Right lung (tissue), 5 donors: Measurements from ENCODE around the gene MIEN1. TPM values are rescaled to one million over a fixed set of nuclear protein-coding genes. Genes with fewer than 3 reads are reported as not detected.
"Not testable (repeated sequence)": the region's sequence is repeated elsewhere in the genome, so short reads cannot be mapped to it uniquely, and the experiment has no call there.

Source experiments
- DNase-seq, 2 donors: peaks; one replicate each; pipeline ENCODE4 v3.0.0-alpha.2; 2013
- polyA plus RNA-seq, 5 donors: library from polyadenylated mRNA; unstranded; fragments of 120-200 nt; gene quantifications; one replicate each; pipeline versions ENCODE4 v1.2.1 to v1.2.3, GENCODE V29; 2013; ENCODE audit warnings: inconsistent platforms in 1 of 5, low replicate concordance in 1 of 5; ENCODE audit not compliant: insufficient read length in 5 of 5, insufficient read depth in 1 of 5

The MIEN1 gene
- polyA plus RNA-seq, 5 donors: 21.1 to 31.3 (median 24.0) TPM

- DNase-seq: no peak
These were observed 13.9 kb upstream of the MIEN1 start for GRCh38 chr17:39744075-39744835.

DNA sequence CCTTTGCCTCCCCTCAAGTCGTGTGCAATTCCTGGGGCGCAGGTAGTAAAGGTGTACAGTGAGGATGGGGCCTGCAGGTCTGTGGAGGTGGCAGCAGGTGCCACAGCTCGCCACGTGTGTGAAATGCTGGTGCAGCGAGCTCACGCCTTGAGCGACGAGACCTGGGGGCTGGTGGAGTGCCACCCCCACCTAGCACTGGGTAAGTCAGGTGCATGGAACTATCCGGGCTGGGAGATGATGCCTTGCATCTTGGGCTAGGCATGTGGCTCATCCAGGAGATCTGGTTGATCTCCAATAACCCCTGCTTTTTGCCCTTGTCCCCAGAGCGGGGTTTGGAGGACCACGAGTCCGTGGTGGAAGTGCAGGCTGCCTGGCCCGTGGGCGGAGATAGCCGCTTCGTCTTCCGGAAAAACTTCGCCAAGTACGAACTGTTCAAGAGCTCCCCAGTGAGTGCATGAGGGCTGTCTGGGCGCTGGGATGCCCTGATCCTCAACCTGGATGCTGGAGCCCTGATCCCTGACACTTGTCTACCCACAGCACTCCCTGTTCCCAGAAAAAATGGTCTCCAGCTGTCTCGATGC is 12.6 kb upstream of the MIEN1 start:
- no peak for DNase-seq

- DNase-seq: no peak
These were observed 12.0 kb upstream of the MIEN1 start for GRCh38 chr17:39742126-39742855.

DNA sequence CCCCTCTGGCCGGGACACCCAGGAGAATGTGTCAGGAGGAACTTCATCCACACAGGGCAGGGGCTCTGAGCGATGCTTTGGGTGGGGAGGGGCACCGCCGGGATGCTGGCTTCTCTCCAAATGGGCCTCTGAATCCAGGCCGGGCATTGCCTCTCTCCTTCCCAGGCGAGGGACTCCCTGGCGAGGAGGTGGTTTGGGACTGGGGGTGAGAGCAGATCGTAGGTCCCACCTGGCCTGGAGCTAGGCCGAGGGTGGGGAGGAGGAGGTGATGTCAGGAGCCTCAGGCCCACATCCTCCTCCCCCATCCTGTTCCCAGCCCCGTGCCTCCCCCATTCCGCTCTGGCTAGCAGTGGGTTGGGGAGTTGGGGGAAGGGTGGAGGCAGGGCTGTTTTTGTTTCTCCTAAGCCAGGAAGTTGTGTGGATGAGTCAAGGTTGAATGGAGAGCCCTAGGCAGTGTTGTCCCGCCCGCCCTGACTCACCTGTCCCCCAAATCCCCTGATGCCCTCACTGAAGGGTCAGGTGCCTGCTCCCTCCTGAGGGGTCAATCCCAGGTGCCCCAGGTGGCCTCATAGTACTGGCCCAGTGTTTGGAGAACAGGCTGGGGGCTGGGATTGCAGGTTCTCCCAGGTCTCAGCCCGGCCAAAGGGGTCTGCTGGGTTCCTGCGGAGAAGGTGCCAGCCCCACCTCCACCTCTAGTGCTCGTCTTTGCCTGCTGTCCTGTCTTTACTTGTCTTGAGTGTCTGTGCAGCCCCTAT is 10.2 kb upstream of the MIEN1 start:
- DNase-seq: no peak

DNA sequence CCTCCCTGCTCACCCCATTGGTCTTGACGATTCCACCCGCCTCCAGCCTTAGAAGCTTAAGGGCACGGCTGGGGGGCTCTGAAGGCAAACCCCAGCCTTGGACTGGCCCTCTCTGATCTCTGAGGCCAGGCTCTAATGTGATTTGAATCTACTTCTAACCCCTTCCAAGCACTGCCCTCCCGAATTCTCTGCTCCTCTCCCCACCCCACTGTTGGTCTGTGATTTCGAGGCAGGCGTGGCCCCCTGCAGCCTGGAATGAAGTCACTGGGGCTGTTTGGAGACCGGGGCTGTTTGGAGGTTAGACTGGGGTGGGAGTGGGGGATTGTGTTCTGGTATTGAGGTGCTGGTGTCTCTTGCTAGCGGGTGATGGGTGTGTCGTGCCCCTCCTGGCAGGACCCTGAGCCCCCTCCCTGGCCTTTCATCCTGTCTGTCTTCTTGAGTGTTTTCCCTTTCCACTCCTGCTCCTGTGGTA is 9.6 kb upstream of the MIEN1 start:
- DNase-seq: no peak

- peak; percentile 59 to 60 for DNase-seq
These were observed 8.9 kb upstream of the MIEN1 start for GRCh38 chr17:39738983-39739884.

- no peak for DNase-seq
These were observed 8.2 kb upstream of the MIEN1 start for GRCh38 chr17:39738568-39738901.

DNA sequence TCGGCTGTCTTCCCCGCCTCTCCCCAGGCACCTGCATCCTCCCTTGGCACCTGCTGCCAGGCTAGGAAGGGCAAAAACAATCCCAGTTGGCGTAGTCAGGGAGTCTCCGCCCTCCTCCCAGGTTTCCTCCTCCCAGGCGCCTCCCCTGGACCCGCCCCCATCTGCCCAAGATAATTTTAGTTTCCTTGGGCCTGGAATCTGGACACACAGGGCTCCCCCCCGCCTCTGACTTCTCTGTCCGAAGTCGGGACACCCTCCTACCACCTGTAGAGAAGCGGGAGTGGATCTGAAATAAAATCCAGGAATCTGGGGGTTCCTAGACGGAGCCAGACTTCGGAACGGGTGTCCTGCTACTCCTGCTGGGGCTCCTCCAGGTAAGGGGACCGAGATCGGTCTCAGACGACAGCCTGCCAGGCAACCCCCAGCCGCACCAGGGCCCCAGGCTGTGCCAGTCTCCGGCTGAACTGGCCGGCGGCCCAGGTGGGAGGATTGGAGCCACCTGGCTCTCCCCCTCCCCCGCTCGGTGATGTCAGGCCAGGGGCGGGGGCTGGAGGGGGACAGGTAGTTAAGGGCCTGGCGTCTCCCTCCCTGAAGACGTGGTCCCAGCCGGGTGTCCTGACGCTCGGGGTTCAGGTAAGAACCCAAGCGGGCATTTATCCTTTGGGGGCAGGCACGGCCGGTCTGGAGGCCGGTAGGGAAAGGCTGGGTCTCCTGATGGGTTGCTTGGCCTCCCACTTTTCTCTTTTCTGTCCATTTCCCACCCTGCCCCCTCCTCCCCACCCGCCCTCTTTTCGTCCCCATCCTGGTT is 7.6 kb upstream of the MIEN1 start, which contains the start of gene GRB7:
Gene GRB7 (plus strand): TSS at position 179 of the 808 bp plus-strand sequence. CDS start 4,364 bp downstream, outside the sequence.
- peak; percentile 40 to 54 for DNase-seq

DNA sequence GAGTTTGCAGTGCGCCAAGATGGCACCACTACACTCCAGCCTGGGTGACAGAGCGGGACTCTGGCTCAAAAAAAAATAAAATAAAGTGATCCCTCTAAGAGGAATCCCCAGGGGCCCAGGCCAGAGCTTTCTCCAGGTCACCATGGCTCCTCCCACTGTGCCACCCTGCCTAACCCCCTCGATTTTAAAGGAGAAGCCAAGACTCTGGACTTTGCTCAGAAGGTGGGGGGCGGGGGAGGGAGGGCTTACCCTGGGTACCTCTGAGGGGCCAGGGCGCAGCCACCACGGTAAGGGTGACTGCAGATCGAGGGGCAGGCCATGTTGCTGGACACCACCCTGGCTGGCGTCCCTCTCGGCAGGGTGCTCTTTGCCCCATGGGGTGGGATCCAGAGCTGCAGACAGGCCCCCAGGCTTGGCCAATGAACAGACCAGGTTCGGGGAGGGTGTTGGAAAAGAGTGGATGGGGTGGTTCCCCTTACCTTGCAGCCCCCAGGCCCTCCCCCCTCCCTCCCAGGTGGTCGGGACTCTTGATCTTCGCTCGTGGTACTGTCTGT is 7.0 kb upstream of the MIEN1 start:
- no peak for DNase-seq

DNA sequence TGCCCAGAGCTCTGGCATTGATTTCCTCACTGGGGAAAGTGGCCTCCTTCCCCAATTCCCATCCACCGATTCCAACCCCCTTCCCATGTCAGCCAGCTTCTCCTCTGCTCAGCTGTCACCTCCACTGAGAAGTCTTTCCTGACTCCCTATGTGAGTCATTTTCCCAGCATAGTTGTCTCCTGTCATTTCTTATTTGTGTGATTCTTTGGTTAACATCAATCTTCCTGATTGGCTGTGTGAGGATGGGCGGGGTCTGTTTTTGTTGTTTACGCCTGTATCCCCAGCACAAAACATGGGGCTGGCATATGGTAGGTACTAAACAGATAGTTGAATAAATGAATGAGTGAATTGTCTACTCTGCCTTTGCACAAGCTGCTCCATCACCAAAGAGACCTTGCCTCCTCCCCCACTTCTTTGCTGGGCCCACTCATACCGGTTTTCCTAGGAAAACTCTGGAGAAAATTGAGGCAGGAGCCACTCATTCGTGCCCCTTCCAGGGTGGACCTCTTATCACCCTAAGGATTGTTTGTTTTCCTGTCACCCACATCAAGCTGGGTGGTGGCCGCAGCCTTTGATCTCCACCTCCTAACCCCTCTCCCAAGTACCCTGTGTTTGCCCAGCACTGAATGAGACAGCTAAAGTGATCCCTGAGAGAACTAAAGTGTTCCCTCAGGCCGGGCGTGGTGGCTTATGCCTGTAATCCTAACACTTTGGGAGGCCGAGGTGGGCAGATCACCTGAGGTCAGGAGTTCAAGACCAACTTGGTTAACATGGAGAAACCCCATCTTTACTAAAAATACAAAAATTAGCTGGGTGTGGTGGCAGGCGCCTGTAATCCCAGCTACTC is 6.2 kb upstream of the MIEN1 start:
- DNase-seq: no peak

DNA sequence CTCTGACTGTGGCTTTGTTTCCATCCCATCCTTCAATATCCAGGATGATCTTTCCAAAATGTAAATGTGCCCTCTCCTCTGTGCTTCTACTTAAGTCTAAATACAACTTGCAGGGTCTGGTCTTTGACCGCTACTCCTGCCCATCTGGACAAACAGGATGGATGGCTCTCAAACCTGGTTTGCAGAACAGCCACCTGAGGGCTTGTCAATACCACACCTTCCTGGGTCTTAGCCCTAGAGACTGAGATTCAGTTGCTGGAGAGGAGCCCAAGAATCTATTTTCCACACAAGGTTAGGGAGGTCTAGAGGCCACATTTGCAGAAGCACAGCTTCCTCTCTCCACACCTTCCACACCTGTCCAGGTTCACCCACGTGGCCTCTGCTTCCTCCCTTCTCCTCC is 5.5 kb upstream of the MIEN1 start:
- DNase-seq: no peak

GRCh38 chr17:39732586-39732985 is 2.3 kb upstream of the MIEN1 start:
- no peak for DNase-seq

DNA sequence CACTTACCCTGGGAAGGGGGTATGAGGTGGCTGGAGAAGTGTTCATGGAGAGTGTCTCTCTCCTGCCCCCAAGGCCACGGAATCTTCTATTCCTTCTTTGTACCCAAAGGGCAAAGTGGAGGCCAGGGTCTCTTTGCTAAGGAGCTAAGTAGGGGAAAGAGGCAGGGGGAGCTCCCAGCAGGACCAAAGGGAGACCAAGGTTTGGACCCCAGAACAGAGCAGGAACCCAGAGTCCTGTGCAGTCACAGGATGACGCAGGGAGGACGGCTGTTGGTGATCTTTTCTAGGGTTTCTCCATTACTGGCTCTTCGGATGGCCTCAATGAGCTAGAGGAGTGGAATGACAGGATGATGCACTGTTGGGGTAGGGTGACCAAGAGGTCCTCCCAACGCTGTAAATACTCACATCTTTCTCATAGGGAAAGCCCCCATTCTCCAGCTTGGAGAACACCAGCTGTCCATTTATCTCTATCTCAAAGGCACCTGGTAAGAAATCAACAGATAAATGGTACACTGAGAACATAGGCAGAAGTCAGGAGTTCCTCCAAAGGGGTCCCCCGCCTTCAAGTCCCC is 966 bp downstream of the MIEN1 start:
- DNase-seq: no peak

DNA sequence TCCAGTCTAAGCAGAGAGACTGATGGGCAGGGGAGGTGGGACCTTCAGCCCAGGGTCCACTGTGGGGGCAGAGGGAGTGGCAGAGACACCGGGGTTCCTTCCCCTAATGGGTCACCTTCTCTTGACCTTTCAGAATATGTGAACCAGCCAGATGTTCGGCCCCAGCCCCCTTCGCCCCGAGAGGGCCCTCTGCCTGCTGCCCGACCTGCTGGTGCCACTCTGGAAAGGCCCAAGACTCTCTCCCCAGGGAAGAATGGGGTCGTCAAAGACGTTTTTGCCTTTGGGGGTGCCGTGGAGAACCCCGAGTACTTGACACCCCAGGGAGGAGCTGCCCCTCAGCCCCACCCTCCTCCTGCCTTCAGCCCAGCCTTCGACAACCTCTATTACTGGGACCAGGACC is 2.8 kb downstream of the MIEN1 start:
- DNase-seq: no peak

GRCh38 chr17:39726617-39727016 is 3.7 kb downstream of the MIEN1 start:
- no peak for DNase-seq

DNA sequence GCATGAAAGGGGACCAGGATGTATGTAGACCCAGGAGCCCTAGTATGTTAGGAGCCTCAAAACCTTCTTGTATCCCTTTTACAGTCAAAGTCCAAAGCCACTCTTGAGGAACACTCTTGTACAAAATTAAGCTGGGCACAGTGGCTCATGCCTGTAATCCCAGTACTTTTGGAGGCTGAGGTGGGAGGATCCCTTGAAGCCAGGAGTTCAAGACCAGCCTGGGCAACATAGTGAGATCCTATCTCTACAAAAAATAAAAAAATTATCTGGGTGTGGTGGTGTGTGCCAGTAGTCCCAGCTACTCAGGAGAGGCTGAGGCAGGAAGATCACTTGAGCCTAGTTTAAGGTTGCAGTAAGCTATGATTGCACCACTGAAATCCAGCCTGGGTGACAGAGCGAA is 4.4 kb downstream of the MIEN1 start:
- not testable (repeated sequence) for DNase-seq

- DNase-seq: no peak
These were observed 5.6 kb downstream of the MIEN1 start for GRCh38 chr17:39724731-39725130.
